Stimulated activated CD8-positive, alpha-beta memory T cell treated with anti-CD3 and anti-CD28 coated beads, Interleukin-12 subunit alpha, Interleukin-12 subunit beta, amount 100 ng/mL, for 1 hour (primary cell): ENCODE data around the gene BARX1.
"Not testable (repeated sequence)": the region's sequence is repeated elsewhere in the genome, so short reads cannot be mapped to it uniquely, and the experiment has no call there.

Experiments used
- DNase-seq: peaks from one replicate; pipeline ENCODE4 v3.0.0-alpha.2; 2020; ENCODE audit warnings: low read depth

The BARX1 gene

GRCh38 chr9:93955111-93955980 lies at the start of gene BARX1:
TSS of gene BARX1 (minus strand) at chr9:93955355. CDS start at chr9:93955146, 209 bp downstream.
- no peak for DNase-seq

DNA sequence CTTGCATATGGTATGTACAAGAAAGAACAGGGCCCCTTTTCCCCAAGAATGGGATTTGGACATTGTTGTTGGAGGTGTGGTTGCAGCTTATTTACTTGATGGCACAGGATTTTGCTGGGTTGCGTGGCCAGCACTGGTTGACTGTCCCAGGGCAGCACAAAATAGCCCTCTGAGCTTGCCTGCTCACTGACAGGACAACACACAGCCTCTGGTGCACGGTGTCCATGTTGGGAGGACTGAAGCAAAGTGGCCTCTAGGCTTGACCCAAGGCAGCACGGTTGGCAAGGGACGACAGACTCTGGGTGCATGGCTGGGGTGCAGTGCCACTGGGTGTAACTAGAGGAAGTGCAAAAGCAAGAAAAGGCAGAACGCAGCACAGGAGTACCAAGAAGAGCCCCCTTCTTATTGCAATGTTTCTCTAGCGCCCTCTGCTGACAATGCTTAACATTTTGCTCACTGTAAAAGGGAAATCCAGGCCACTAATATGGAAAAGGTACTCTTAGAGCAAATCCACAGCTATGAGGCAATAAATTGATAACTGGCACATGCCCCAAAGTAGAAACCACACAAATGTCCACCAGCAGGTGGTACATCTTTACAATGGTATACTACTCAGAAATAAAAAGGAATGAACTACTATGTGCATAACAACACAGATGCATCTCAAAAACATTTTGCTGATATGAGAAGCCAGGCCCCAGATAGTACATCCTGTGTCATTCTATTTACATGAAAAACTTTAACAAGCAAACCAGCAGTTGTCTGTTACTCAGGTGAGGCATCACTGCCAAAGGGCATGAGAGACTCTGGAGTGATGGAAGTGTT lies 47.4 kb upstream of the BARX1 start:
- no peak for DNase-seq

DNA sequence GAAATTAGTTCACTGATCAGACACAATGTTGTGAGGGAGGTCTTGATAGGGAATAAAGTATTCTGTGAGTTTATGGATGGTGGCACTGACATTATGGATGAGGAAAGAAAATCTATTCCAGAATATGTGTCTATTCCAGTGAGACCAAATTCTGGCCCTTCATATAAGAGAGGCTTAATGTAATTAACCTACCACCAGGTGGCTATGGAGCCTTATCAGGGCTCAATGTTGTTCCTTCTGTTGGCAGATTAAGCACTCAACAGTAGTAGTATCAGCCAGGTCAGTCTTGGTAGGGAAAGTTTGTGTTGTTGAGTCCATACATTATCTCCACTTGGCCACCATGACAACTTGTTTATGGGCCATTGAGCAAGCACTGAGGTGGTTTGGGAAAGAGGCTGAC lies 41.7 kb upstream of the BARX1 start:
- no peak for DNase-seq

- DNase-seq = no peak
Observed at GRCh38 chr9:93996367-93996766, 41.2 kb upstream of the BARX1 start.

DNA sequence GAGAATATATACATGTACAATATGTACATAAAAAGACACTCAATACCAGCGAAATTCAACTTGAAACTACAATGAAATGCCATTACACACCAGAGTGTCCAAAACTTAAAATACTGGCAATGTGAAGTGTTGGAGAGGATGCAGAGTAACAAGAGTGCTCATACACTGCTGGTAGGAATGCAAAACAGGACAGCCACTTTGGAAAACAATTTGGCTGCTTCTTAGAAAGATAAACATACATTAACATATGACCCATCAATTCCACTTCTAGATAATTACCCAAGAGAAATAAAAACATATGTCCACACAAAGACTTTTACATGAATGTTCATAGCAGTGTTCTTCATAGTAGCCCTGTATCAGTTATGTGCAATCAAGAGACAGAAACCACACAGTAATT lies 39.4 kb upstream of the BARX1 start:
- no peak for DNase-seq

DNA sequence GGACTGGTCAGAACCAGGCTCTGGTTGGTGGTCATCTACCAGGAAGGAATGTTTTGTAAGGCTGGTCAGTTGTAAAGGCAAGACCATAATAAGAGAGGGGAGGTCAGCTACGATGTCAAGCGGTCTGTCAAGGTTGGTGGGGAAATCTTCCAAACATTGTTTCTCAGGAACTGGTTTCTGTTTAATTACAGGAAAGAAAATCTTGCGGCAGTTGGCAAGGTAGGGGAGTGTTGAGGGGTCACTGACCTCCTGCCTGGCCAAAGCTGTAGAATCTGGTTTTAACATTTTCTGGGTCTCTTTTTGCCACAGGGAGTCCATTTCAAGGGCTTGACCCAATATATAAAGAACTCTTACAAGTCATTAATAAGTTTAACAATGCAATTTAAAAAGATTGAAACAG lies 39.0 kb upstream of the BARX1 start:
- DNase-seq = no peak

DNA sequence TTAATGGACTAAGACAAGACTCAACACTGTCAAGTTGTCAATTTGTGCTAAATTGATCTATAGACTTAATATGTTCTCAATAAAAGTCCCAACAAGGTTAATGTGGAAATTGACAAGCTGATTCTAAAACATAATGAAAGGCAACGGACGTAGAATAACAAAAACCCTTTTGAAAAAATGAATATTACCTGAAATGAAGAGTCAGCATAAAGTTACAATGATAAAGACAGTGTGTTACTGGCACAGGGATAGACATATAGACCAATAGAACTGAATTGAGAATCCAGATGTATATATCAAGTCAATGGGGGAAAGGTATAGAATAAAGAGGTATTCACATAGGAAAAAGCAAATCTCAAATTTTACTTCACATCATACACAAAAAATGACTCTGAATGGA lies 37.7 kb upstream of the BARX1 start:
- no peak for DNase-seq

GRCh38 chr9:93990448-93990847 lies 35.3 kb upstream of the BARX1 start:
- no peak for DNase-seq

- no peak for DNase-seq
Observed at GRCh38 chr9:93988056-93988455, 32.9 kb upstream of the BARX1 start.

GRCh38 chr9:93984860-93985259 lies 29.7 kb upstream of the BARX1 start:
- no peak for DNase-seq

- no peak for DNase-seq
Observed at GRCh38 chr9:93983875-93984274, 28.7 kb upstream of the BARX1 start.

DNA sequence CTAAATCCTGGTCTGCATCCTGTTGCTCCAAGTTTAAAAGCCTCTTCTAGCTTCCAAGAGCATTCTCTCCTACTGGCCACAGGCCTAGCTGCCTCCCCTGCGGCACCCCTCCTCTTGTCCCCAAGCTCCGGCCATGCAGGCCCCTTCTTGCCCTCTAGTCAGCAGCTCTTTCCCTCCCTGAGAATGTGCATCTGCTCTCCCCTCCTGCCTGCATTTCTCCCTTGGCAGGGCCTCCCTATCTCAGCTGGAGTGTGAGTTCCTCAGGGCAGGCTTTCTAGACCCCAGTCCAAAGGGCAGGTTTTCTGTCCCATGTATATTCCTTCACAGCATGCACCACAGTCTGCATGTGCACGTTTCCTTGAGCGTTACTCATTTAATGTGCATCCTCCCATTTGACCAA lies 24.6 kb upstream of the BARX1 start:
- DNase-seq = no peak

- DNase-seq = no peak
Observed at GRCh38 chr9:93978551-93978950, 23.4 kb upstream of the BARX1 start.

GRCh38 chr9:93976973-93977372 lies 21.8 kb upstream of the BARX1 start:
- DNase-seq = no peak

DNA sequence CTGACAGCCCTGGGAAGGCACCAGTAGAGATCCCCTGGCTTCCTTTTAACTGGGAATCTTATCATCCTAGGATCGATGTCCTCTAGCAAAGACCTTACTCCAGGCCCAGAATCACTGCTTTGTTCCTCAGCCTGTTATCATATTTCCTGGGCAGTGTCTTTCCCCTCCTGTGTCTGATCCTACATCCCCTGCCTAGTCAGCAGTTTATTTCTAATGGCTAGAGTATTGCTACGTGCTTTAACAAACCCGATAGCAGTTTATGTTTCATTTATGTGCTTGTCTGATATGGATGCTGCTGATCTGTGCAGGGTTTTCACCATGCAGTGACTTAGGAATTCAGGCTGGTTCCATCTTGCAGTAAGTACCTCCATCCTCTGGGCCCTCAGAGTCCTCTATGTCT lies 20.9 kb upstream of the BARX1 start:
- no peak for DNase-seq

DNA sequence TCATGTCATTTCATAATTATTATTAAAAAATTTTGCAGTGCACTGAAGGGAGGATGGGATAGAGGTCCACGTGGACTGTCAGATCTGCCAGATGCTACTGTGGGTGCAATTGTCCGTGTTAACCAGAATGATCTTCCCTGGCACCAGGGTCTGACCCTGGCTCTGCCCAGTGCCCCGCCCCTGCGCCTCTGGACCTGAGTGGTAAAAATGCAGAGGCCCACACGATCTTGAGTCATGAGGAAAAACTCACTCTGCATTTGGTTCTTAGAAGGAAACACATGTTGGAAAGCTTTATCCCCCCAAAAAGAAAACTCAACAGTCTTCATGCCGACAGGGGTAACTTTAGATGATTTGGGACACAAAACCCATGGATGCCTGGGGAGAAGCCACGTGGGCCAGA lies 20.1 kb upstream of the BARX1 start:
- no peak for DNase-seq

- no peak for DNase-seq
Observed at GRCh38 chr9:93974151-93974550, 19.0 kb upstream of the BARX1 start.

- DNase-seq = not testable (repeated sequence)
Observed at GRCh38 chr9:93972655-93973054, 17.5 kb upstream of the BARX1 start.

DNA sequence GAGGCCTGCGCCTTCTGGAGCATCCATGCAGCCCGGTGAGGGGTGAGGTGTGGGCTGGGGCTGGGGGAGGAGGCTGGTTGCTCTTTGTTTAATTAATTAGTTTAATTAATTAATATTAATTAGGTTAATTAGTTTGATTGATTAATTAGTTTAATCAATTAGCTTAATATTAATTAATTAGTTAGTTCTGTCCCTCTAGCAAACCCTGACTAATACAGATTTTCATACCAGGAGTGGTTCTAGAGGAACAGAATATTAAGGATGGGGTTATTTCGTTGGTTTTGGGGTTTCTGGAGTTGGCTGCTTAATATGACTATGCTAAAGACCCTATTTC lies 14.1 kb upstream of the BARX1 start:
- no peak for DNase-seq

DNA sequence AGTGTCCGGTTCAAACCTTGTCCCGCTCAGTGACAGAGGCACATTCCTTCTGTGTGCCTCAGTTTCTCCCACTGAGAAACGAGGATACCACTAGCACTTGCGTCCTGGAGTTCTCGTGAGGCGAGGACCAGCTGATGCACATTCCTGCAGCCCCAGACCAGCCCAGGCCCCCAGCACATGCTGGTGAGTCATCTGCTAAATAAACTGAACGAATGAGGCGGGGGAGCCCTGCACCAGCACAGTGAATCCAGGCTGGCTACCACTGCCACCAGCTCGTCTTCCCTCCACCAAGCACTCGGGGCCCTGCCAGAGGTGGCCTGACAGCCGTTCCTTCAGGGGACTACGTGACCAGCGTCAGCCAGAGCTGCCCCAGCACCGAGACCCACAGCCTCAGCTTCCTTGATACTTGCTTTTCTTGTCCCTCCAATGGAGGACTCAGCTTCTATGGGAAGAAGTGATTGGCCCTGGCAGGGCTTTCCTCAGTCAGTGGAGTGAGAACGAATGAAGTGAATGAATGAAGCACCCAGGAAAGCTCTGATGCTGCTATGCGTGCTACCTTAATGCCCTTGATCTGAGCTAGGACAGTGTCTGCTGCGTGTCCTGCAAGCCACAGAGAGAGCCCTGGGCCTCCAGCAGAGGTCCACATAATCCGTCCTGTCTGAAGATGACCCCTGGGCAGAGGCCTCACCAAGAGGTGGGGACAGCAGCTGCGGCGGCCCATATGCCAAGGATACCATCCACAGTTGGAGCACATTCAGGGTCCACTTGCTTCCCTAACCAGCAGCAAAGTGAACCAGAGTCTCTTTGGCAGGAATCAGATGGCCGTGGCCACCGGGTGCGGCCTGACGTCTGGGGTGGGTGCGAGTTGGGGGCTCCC lies 13.5 kb upstream of the BARX1 start:
- no peak for DNase-seq

- DNase-seq = no peak
Observed at GRCh38 chr9:93967020-93967803, 12.1 kb upstream of the BARX1 start.
